Caco-2 (cell line): ENCODE measurements around the gene CCDC201. TPM values are rescaled to one million over a fixed set of nuclear protein-coding genes. Genes with fewer than 3 reads are reported as not detected.

Source experiments
- BruUV-seq: library from RNA; stranded (reverse); fragments of 400-500 nt; replicated peaks from 2 replicates; lab custom pipeline; 2021; lab: Mats Ljungman, UMichigan
- CTCF ChIA-PET: fragments of 300-600 bp; sonication (Branson Sonifier 250); formaldehyde crosslinking; loops from one replicate; lab custom pipeline; 2022; ENCODE audit warnings: antibody characterized with exemption; lab: Charles Lee
- POLR2A ChIA-PET: fragments of 300-600 bp; sonication (Branson Sonifier 250); formaldehyde crosslinking; loops from one replicate; lab custom pipeline; 2022; ENCODE audit warnings: antibody characterized with exemption; lab: Charles Lee
- DNase-seq, 2 experiments: peaks; one replicate each; pipeline versions ENCODE4 v3.0.0 to v3.0.0-alpha.2; 2020 to 2022
- H3K27me3 ChIP-seq: replicated peaks from 2 replicates; pipeline ENCODE4 v1.6.0; 2011; ENCODE audit warnings: low read length; ENCODE audit not compliant: control insufficient read depth, insufficient read depth
- H3K36me3 ChIP-seq: 2 replicates; pipeline ENCODE4 v1.5.1; 2011; ENCODE audit warnings: low read length; ENCODE audit not compliant: control insufficient read depth, insufficient read depth
- H3K4me1 ChIP-seq: fragments of 250-450 bp; sonication (Bioruptor Pico); 2 replicates; pipeline ENCODE4 v1.5.1; 2020; ENCODE audit warnings: mild to moderate bottlenecking
- H3K4me3 ChIP-seq: 2 replicates; pipeline ENCODE4 v1.5.1; 2011; ENCODE audit warnings: low read depth, mild to moderate bottlenecking, control low read depth, low read length
- H3K9me3 ChIP-seq: fragments of 250-450 bp; sonication (Bioruptor Pico); 2 replicates; pipeline ENCODE4 v1.5.1; 2020; ENCODE audit warnings: mild to moderate bottlenecking, moderate library complexity
- H3K27ac Mint-ChIP-seq: one replicate; pipeline ENCODE4 v1.8.0; 2022; ENCODE audit warnings: mixed read lengths; ENCODE audit not compliant: unreplicated experiment
- H3K27me3 Mint-ChIP-seq: one replicate; pipeline ENCODE4 v1.8.0; 2022; ENCODE audit warnings: mixed read lengths; ENCODE audit not compliant: insufficient read depth, unreplicated experiment
- H3K36me3 Mint-ChIP-seq: one replicate; pipeline ENCODE4 v1.8.0; 2022; ENCODE audit warnings: mild to moderate bottlenecking, mixed read lengths; ENCODE audit not compliant: insufficient read depth, unreplicated experiment
- H3K4me1 Mint-ChIP-seq: one replicate; pipeline ENCODE4 v1.8.0; 2022; ENCODE audit warnings: low read depth, mixed read lengths; ENCODE audit not compliant: unreplicated experiment
- H3K4me3 Mint-ChIP-seq: one replicate; pipeline ENCODE4 v1.8.0; 2022; ENCODE audit warnings: mild to moderate bottlenecking, moderate library complexity, mixed read lengths; ENCODE audit not compliant: unreplicated experiment
- H3K9me3 Mint-ChIP-seq: one replicate; pipeline ENCODE4 v1.8.0; 2022; ENCODE audit warnings: mixed read lengths; ENCODE audit not compliant: unreplicated experiment
- intact Hi-C: fragments of 100-400 bp; cut with micrococcal nuclease; formaldehyde crosslinking; loops from one replicate; pipeline ENCODE4 v1.10.0; 2022; ENCODE audit not compliant: unreplicated experiment
- total RNA-seq: library from RNA; stranded (reverse); gene quantifications from 2 replicates; pipeline ENCODE4 v1.2.3, GENCODE V29; 2022
- TF ChIP-seq, protein P1 (sequence below), 2 experiments: fragments of 200-600 bp in 1 of 2; IDR thresholded peaks; 1 replicate in 1 of 2; 2 replicates in 1 of 2; pipeline versions ENCODE4 v1.5.1 to v1.8.0; 2011 to 2022; ENCODE audit warnings: antibody characterized with exemption in 1 of 2, control low read depth in 1 of 2, inconsistent platforms in 1 of 2, low read depth in 1 of 2, low read length in 1 of 2, mild to moderate bottlenecking in 1 of 2, moderate library complexity in 1 of 2; ENCODE audit not compliant: insufficient read depth in 1 of 2, severe bottlenecking in 1 of 2, unreplicated experiment in 1 of 2

Gene CCDC201
- total RNA-seq, 1 experiment from 2014 or later, result not detected

DNA sequence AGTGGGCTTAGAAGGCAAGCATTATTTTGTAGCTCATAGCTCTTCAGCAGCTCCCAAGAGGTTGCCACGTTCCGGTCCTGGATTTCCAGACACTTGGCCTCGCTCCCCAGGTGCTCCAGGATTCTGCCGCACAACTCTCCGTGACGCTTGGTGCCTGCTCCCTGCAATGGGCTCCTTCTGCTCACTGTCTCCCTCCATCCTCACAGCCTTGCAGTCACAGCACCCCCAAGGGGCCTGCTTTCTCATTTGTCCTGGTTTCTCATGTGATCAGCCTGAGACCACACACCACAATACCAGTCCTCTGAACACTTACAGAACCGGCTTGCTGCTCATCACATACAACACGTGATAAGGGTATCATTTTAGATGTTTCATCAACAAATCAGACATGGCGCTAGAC, 38.4 kb upstream of the CCDC201 start:
- Mint-ChIP-seq H3K9me3 (no peaks in the 10 kb centered on the region), H3K27me3 (peaks cover 11% of the 10 kb centered on the region), H3K4me1 (no peaks in the 10 kb centered on the region), H3K4me3 (no peak overlapping the region), H3K27ac (no peak overlapping the region), H3K36me3 (no peaks in the 10 kb centered on the region)
- Histone ChIP-seq H3K4me3 (no peak overlapping the region), H3K9me3 (no peaks in the 10 kb centered on the region), H3K4me1 (no peaks in the 10 kb centered on the region), H3K27me3 (no peaks in the 10 kb centered on the region; the same call in none of the 2 replicates), H3K36me3 (no peaks in the 10 kb centered on the region)
- ChIA-PET CTCF (no interaction called here), POLR2A (no interaction called here)
- TF ChIP-seq, protein P1, sequence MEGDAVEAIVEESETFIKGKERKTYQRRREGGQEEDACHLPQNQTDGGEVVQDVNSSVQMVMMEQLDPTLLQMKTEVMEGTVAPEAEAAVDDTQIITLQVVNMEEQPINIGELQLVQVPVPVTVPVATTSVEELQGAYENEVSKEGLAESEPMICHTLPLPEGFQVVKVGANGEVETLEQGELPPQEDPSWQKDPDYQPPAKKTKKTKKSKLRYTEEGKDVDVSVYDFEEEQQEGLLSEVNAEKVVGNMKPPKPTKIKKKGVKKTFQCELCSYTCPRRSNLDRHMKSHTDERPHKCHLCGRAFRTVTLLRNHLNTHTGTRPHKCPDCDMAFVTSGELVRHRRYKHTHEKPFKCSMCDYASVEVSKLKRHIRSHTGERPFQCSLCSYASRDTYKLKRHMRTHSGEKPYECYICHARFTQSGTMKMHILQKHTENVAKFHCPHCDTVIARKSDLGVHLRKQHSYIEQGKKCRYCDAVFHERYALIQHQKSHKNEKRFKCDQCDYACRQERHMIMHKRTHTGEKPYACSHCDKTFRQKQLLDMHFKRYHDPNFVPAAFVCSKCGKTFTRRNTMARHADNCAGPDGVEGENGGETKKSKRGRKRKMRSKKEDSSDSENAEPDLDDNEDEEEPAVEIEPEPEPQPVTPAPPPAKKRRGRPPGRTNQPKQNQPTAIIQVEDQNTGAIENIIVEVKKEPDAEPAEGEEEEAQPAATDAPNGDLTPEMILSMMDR (IDR thresholded peaks at IDR 0.05; ENCODE audit: insufficient read depth in 1 of 2, low read depth in 1 of 2, low read length in 1 of 2, severe bottlenecking in 1 of 2, unreplicated experiment in 1 of 2), result no peak
- intact Hi-C loops, result no loop called here
- no TSS peak for BruUV-seq
- DNase-seq, result no peak

DNA sequence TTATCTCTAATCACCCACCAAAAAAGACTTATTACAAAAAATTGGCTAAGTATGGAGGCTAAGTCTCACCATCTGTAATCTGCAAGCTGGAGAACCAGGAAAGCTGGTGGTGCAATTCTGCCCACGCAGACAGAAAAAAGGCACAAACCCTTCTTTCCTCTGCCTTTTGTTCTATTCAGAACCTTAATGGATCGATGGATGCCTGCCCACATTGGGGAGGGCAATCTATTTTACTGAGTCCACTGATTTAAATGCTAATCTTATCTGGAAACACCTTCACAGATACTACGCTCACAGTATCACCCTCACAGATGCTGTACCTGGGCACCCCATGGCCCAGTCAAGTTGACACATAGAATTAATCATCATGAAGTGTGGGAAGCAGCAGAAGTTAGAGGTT, 38.0 kb upstream of the CCDC201 start:
- H3K9me3 Mint-ChIP-seq, result no peaks in the 10 kb centered on the region
- H3K36me3 Mint-ChIP-seq, result no peaks in the 10 kb centered on the region
- BruUV-seq, result no TSS peak

DNA sequence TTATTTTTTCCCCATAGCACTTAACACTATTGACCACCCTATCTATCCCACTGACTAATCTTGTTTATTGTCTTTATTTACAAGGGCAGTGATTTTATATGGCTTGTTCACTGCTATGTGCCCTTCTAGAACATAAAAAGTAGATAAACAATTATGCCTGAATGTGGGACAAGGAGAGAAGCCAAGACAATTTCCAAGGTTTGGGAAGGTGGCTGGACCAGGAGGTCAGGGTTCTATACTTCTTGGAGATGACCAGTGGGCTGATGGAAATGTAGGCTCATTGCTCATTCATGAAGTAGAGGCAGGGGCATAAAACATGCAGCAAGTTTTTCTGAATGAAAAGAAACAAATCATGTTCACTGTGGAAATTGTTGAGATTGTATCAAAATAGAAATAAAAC, 36.7 kb upstream of the CCDC201 start:
- Mint-ChIP-seq H3K27ac (no peak overlapping the region), H3K27me3 (peaks cover 4% of the 10 kb centered on the region), H3K4me1 (no peaks in the 10 kb centered on the region), H3K4me3 (no peak overlapping the region), H3K9me3 (no peaks in the 10 kb centered on the region), H3K36me3 (no peaks in the 10 kb centered on the region)
- TF ChIP-seq, protein P1 (IDR thresholded peaks at IDR 0.05; ENCODE audit: insufficient read depth in 1 of 2, low read depth in 1 of 2, low read length in 1 of 2, severe bottlenecking in 1 of 2, unreplicated experiment in 1 of 2), result no peak
- DNase-seq, result no peak
- Histone ChIP-seq H3K4me1 (no peaks in the 10 kb centered on the region), H3K9me3 (0 out of 2 replicates have a peak, but pooled peaks cover 3% of the 10 kb centered on the region), H3K36me3 (no peaks in the 10 kb centered on the region), H3K4me3 (no peak overlapping the region), H3K27me3 (no peaks in the 10 kb centered on the region)
- ChIA-PET POLR2A (no interaction called here), CTCF (no interaction called here)
- BruUV-seq, result no TSS peak
- intact Hi-C loops, result no loop called here

More for the DNA sequence above, 38.0 kb upstream of the CCDC201 start:
- DNase-seq, result no peak
- Histone ChIP-seq H3K27me3 (no peaks in the 10 kb centered on the region; the same call in 1 of the 2 replicates), H3K4me1 (no peaks in the 10 kb centered on the region), H3K36me3 (no peaks in the 10 kb centered on the region), H3K4me3 (no peak overlapping the region), H3K9me3 (no peaks in the 10 kb centered on the region)
- H3K4me1 Mint-ChIP-seq, result no peaks in the 10 kb centered on the region
- POLR2A ChIA-PET, result no interaction called here
- intact Hi-C loops, result no loop called here
- TF ChIP-seq, protein P1 (IDR thresholded peaks at IDR 0.05; ENCODE audit: insufficient read depth in 1 of 2, low read depth in 1 of 2, low read length in 1 of 2, severe bottlenecking in 1 of 2, unreplicated experiment in 1 of 2), result no peak
- peaks cover 10% of the 10 kb centered on the region for H3K27me3 Mint-ChIP-seq
- CTCF ChIA-PET, result no interaction called here
- no peak overlapping the region for H3K4me3 Mint-ChIP-seq
- H3K27ac Mint-ChIP-seq, result no peak overlapping the region
